HCT116 (cell line): Measurements from ENCODE around the gene HJURP. TPM values are rescaled to one million over a fixed set of nuclear protein-coding genes. Genes with fewer than 3 reads are reported as not detected.

Experiments used
- ATAC-seq: fragments of 200-7000 bp; cut with Tn5 transposase; 2 replicates; pipeline ENCODE4 v1.9.1; 2020; ENCODE audit warnings: mild to moderate bottlenecking, moderate library complexity
- BruUV-seq: library from RNA; stranded (reverse); fragments of 400-500 nt; replicated peaks from 2 replicates; lab custom pipeline; 2021; lab: Mats Ljungman, UMichigan
- CTCF ChIA-PET: fragments of 300-600 bp; sonication (Branson Sonifier 250); formaldehyde crosslinking; loops from one replicate; lab custom pipeline; 2021; ENCODE audit warnings: antibody characterized with exemption; lab: Charles Lee
- POLR2A ChIA-PET: fragments of 300-600, 350-600 bp; sonication (Branson Sonifier 250); formaldehyde crosslinking; loops from one replicate; lab custom pipeline; 2021; ENCODE audit warnings: antibody characterized with exemption; lab: Charles Lee
- RAD21 ChIA-PET, 2 experiments: fragments of 300-600 bp; sonication (Branson Sonifier 250); formaldehyde crosslinking; loops; one replicate each; lab custom pipeline; 2023; ENCODE audit warnings: low total read pairs in 2 of 2; ENCODE audit not compliant: uncharacterized antibody in 2 of 2, unreplicated experiment in 2 of 2, low non-redundant PET in 1 of 2; lab: Charles Lee
- DNase-seq: peaks from one replicate; pipeline ENCODE4 v3.0.0-alpha.2; 2010; ENCODE audit warnings: low read depth, low spot score
- H2AFZ ChIP-seq: fragments of 200-600 bp; shearing (Covaris generic), sonication (generic); 2 replicates; pipeline ENCODE4 v1.6.1; 2017; ENCODE audit warnings: low read depth, mixed run types, mixed read lengths, antibody characterized with exemption, low read length; ENCODE audit not compliant: poor library complexity, severe bottlenecking
- H3K27ac ChIP-seq: 2 replicates; pipeline ENCODE4 v1.5.1; 2012; ENCODE audit warnings: low read depth, low read length
- H3K27me3 ChIP-seq: fragments of 200-600 bp; sonication (generic); 2 replicates; pipeline ENCODE4 v1.6.1; 2016; ENCODE audit warnings: mixed run types, low read length, mixed read lengths; ENCODE audit not compliant: insufficient read depth
- H3K36me3 ChIP-seq, 2 experiments: fragments of 200-500 bp in 1 of 2; fragments of 200-600 bp in 1 of 2; sonication (Bioruptor generic) in 1 of 2; sonication (generic) in 1 of 2; 2 replicates each; pipeline versions ENCODE4 v1.5.1 to v1.6.1; 2014 to 2016; ENCODE audit warnings: low read length in 2 of 2, inconsistent platforms in 1 of 2, mixed read lengths in 1 of 2, mixed run types in 1 of 2; ENCODE audit not compliant: insufficient read depth in 2 of 2, control insufficient read depth in 1 of 2
- H3K4me1 ChIP-seq, 2 experiments: fragments of 200-600 bp in 1 of 2; sonication (generic) in 1 of 2; 2 replicates each; pipeline versions ENCODE4 v1.5.1 to v1.6.1; 2012 to 2017; ENCODE audit warnings: low read length in 2 of 2, inconsistent platforms in 1 of 2, mild to moderate bottlenecking in 1 of 2, mixed read lengths in 1 of 2, mixed run types in 1 of 2, moderate library complexity in 1 of 2; ENCODE audit not compliant: insufficient read depth in 2 of 2, control insufficient read depth in 1 of 2
- H3K4me2 ChIP-seq: fragments of 200-600 bp; sonication (generic); 2 replicates; pipeline ENCODE4 v1.6.1; 2017; ENCODE audit warnings: mixed run types, low read length, mixed read lengths
- H3K4me3 ChIP-seq, 2 experiments: fragments of 200-600 bp in 1 of 2; sonication (generic) in 1 of 2; replicated peaks in 1 of 2; 2 replicates each; pipeline ENCODE4 v1.5.1; 2011 to 2016; ENCODE audit warnings: low read length in 2 of 2, control low read depth in 1 of 2, low read depth in 1 of 2, mild to moderate bottlenecking in 1 of 2, mixed read lengths in 1 of 2, mixed run types in 1 of 2
- H3K79me2 ChIP-seq: fragments of 200-600 bp; sonication (generic); 2 replicates; pipeline ENCODE4 v1.6.1; 2017; ENCODE audit warnings: mild to moderate bottlenecking, mixed run types, low read length, moderate library complexity, mixed read lengths; ENCODE audit not compliant: insufficient read depth
- H3K9ac ChIP-seq: fragments of 200-600 bp; sonication (generic); 2 replicates; pipeline ENCODE4 v1.6.1; 2016; ENCODE audit warnings: low read length, mixed read lengths
- H3K9me2 ChIP-seq: fragments of 200-600 bp; sonication (generic), shearing (Covaris generic); 2 replicates; pipeline ENCODE4 v1.6.1; 2017; ENCODE audit warnings: mixed run types, mild to moderate bottlenecking, moderate library complexity; ENCODE audit not compliant: insufficient read depth
- H3K9me3 ChIP-seq, 2 experiments: fragments of 200-500 bp in 1 of 2; fragments of 200-600 bp in 1 of 2; sonication (Bioruptor generic) in 1 of 2; sonication (generic) in 1 of 2; 2 replicates each; pipeline ENCODE4 v1.6.1; 2014 to 2017; ENCODE audit warnings: low read length in 2 of 2, mixed read lengths in 2 of 2, inconsistent platforms in 1 of 2, low read depth in 1 of 2, mild to moderate bottlenecking in 1 of 2, mixed run types in 1 of 2, moderate library complexity in 1 of 2; ENCODE audit not compliant: control insufficient read depth in 1 of 2, insufficient read depth in 1 of 2
- H4K20me1 ChIP-seq: fragments of 200-600 bp; sonication (generic), shearing (Covaris generic); 2 replicates; pipeline ENCODE4 v1.6.1; 2017; ENCODE audit warnings: mixed run types, mild to moderate bottlenecking, moderate library complexity; ENCODE audit not compliant: insufficient read depth
- ELF1 ChIP-seq: IDR thresholded peaks from 2 replicates; pipeline ENCODE4 v1.6.1; 2012; ENCODE audit warnings: low read depth, borderline replicate concordance
- FOSL1 ChIP-seq: IDR thresholded peaks from 2 replicates; pipeline ENCODE4 v1.6.1; 2012; ENCODE audit warnings: low read depth
- POLR2AphosphoS5 ChIP-seq: IDR thresholded peaks from 2 replicates; pipeline ENCODE4 v1.6.1; 2011; ENCODE audit warnings: mild to moderate bottlenecking, low read depth, low read length, moderate library complexity
- RAD21 ChIP-seq: IDR thresholded peaks from 2 replicates; pipeline ENCODE4 v1.6.1; 2012; ENCODE audit warnings: low read depth, mild to moderate bottlenecking
- SIN3A ChIP-seq: IDR thresholded peaks from 2 replicates; pipeline ENCODE4 v1.6.1; 2012; ENCODE audit warnings: low read depth
- intact Hi-C: fragments of 100-400 bp; cut with micrococcal nuclease; formaldehyde crosslinking; loops from 2 replicates; pipeline ENCODE4 v1.10.0; 2022
- total RNA-seq: library from RNA; stranded (reverse); gene quantifications from one replicate; pipeline ENCODE4 v1.2.1, GENCODE V29; 2021; ENCODE audit not compliant: unreplicated experiment
- TF ChIP-seq, protein P1 (sequence below), 3 experiments: fragments of 200-600 bp in 1 of 3; sonication (generic) in 1 of 3; IDR thresholded peaks in 2 of 3; conservative IDR thresholded peaks in 1 of 3; 2 replicates each; pipeline ENCODE4 v1.5.1; 2012 to 2017; ENCODE audit warnings: low read depth in 2 of 3, low read length in 2 of 3, antibody characterized with exemption in 1 of 3, borderline replicate concordance in 1 of 3, control low read depth in 1 of 3, mild to moderate bottlenecking in 1 of 3, mixed read lengths in 1 of 3, mixed run types in 1 of 3, moderate library complexity in 1 of 3; ENCODE audit not compliant: insufficient read depth in 1 of 3
- TF ChIP-seq, protein P2 (sequence below): IDR thresholded peaks from 2 replicates; pipeline ENCODE4 v1.6.1; 2012
- TF ChIP-seq, protein P3 (sequence below): IDR thresholded peaks from 2 replicates; pipeline ENCODE4 v1.6.1; 2011; ENCODE audit warnings: mild to moderate bottlenecking, low read length, moderate library complexity; ENCODE audit not compliant: insufficient replicate concordance; ENCODE audit errors: extremely low read depth

The HJURP gene
- total RNA-seq, 1 experiment from 2014 or later = 64.1 TPM

DNA sequence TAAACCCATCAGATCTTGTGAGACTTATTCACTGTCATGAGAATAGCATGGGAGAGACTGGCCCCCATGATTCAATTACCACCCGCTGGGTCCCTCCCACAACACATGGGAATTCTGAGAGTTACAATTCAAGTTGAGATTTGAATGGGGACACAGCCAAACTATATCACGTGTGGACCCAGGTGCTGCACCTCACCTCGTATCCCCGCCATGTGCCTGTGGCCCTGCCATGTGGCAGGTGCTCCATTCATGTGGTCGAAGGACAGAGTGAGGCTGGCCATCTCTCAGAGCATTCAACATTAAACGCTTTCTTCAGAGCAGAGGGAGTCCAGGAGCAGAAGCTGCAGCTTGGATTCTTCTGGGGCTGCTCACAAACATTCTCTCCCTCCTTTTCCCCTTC lies 44.0 kb downstream of the HJURP start:
- no peaks in the 10 kb centered on the region for H3K9me3 ChIP-seq
- CTCF ChIA-PET = no interaction called here
- BruUV-seq = no TSS peak

More for the DNA sequence above, 44.0 kb downstream of the HJURP start:
- no peaks in the 10 kb centered on the region for H3K9me2 ChIP-seq
- intact Hi-C loops = no loop called here
- RAD21 ChIA-PET = no interaction called here
- DNase-seq (no peak), ATAC-seq (no peak)
- no peak overlapping the region for H2AFZ ChIP-seq
- no peak overlapping the region for H3K9ac ChIP-seq
- no peaks in the 10 kb centered on the region for H3K4me1 ChIP-seq
- no peaks in the 10 kb centered on the region for H3K36me3 ChIP-seq
- H3K27me3 ChIP-seq = no peaks in the 10 kb centered on the region; the same call in 1 of the 2 replicates
- no peaks in the 10 kb centered on the region for H3K79me2 ChIP-seq
- TF ChIP-seq RAD21 (no peak), ELF1 (no peak), FOSL1 (no peak), POLR2AphosphoS5 (no peak), SIN3A (no peak)
- TF ChIP-seq, protein P1, sequence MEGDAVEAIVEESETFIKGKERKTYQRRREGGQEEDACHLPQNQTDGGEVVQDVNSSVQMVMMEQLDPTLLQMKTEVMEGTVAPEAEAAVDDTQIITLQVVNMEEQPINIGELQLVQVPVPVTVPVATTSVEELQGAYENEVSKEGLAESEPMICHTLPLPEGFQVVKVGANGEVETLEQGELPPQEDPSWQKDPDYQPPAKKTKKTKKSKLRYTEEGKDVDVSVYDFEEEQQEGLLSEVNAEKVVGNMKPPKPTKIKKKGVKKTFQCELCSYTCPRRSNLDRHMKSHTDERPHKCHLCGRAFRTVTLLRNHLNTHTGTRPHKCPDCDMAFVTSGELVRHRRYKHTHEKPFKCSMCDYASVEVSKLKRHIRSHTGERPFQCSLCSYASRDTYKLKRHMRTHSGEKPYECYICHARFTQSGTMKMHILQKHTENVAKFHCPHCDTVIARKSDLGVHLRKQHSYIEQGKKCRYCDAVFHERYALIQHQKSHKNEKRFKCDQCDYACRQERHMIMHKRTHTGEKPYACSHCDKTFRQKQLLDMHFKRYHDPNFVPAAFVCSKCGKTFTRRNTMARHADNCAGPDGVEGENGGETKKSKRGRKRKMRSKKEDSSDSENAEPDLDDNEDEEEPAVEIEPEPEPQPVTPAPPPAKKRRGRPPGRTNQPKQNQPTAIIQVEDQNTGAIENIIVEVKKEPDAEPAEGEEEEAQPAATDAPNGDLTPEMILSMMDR (IDR thresholded peaks at IDR 0.05 in 2 of 3, conservative IDR thresholded peaks at IDR 0.05 in 1 of 3; ENCODE audit: borderline replicate concordance in 1 of 3, insufficient read depth in 1 of 3, low read depth in 2 of 3, low read length in 2 of 3) = no peak
- TF ChIP-seq, protein P2, sequence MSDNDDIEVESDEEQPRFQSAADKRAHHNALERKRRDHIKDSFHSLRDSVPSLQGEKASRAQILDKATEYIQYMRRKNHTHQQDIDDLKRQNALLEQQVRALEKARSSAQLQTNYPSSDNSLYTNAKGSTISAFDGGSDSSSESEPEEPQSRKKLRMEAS = no peak
- TF ChIP-seq, protein P3, sequence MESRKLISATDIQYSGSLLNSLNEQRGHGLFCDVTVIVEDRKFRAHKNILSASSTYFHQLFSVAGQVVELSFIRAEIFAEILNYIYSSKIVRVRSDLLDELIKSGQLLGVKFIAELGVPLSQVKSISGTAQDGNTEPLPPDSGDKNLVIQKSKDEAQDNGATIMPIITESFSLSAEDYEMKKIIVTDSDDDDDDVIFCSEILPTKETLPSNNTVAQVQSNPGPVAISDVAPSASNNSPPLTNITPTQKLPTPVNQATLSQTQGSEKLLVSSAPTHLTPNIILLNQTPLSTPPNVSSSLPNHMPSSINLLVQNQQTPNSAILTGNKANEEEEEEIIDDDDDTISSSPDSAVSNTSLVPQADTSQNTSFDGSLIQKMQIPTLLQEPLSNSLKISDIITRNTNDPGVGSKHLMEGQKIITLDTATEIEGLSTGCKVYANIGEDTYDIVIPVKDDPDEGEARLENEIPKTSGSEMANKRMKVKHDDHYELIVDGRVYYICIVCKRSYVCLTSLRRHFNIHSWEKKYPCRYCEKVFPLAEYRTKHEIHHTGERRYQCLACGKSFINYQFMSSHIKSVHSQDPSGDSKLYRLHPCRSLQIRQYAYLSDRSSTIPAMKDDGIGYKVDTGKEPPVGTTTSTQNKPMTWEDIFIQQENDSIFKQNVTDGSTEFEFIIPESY = no peak
- TF ChIP-seq, all 23 proteins: peak for 0
- no peak overlapping the region for H3K4me2 ChIP-seq
- H3K27ac ChIP-seq = no peak overlapping the region
- H3K4me3 ChIP-seq = no peak overlapping the region
- H4K20me1 ChIP-seq = no peaks in the 10 kb centered on the region
- POLR2A ChIA-PET = no interaction called here
